HG03565 (cell line): ENCODE results near the gene COL8A1.

ENCODE experiments used
- ATAC-seq: cut with Tn5 transposase; IDR thresholded peaks from one replicate; pipeline ENCODE4 v1.9.1; 2021; ENCODE audit warnings: mild to moderate bottlenecking, moderate library complexity; ENCODE audit not compliant: unreplicated experiment

The COL8A1 gene

GRCh38 chr3:99637368-99638111 is 854 bp upstream of the COL8A1 start:
- no peak for ATAC-seq

GRCh38 chr3:99639579-99639978 is 1.2 kb downstream of the COL8A1 start:
- ATAC-seq, result no peak

GRCh38 chr3:99640214-99640851 is 1.9 kb downstream of the COL8A1 start:
- ATAC-seq, result no peak

GRCh38 chr3:99641480-99641879 is 3.1 kb downstream of the COL8A1 start:
- no peak for ATAC-seq

- no peak for ATAC-seq
Observed at GRCh38 chr3:99641982-99642381, 3.6 kb downstream of the COL8A1 start.

GRCh38 chr3:99644017-99644416 is 5.6 kb downstream of the COL8A1 start:
- ATAC-seq, result no peak

- no peak for ATAC-seq
Observed at GRCh38 chr3:99644746-99645145, 6.4 kb downstream of the COL8A1 start.

GRCh38 chr3:99645277-99646106 is 7.1 kb downstream of the COL8A1 start:
- no peak for ATAC-seq

GRCh38 chr3:99646107-99646435 is 7.7 kb downstream of the COL8A1 start:
- no peak for ATAC-seq

GRCh38 chr3:99647081-99647480 is 8.7 kb downstream of the COL8A1 start:
- ATAC-seq, result no peak

GRCh38 chr3:99648101-99648500 is 9.7 kb downstream of the COL8A1 start:
- no peak for ATAC-seq

GRCh38 chr3:99648516-99648915 is 10.1 kb downstream of the COL8A1 start:
- ATAC-seq, result no peak

GRCh38 chr3:99651531-99651930 is 13.1 kb downstream of the COL8A1 start:
- ATAC-seq, result no peak

GRCh38 chr3:99656624-99657023 is 18.2 kb downstream of the COL8A1 start:
- no peak for ATAC-seq

- ATAC-seq, result no peak
Observed at GRCh38 chr3:99658274-99658673, 19.9 kb downstream of the COL8A1 start.

- no peak for ATAC-seq
Observed at GRCh38 chr3:99659032-99659431, 20.6 kb downstream of the COL8A1 start.

- ATAC-seq, result no peak
Observed at GRCh38 chr3:99659951-99660350, 21.6 kb downstream of the COL8A1 start.

- ATAC-seq, result no peak
Observed at GRCh38 chr3:99662838-99663570, 24.6 kb downstream of the COL8A1 start.

- no peak for ATAC-seq
Observed at GRCh38 chr3:99663977-99664376, 25.6 kb downstream of the COL8A1 start.

GRCh38 chr3:99665017-99665416 is 26.6 kb downstream of the COL8A1 start:
- no peak for ATAC-seq

- no peak for ATAC-seq
Observed at GRCh38 chr3:99666201-99666600, 27.8 kb downstream of the COL8A1 start.
